GM18861 (cell line): ENCODE measurements around the gene OVAAL.

Experiments
- ATAC-seq: cut with Tn5 transposase; IDR thresholded peaks from one replicate; pipeline ENCODE4 v1.9.1; 2021; ENCODE audit not compliant: unreplicated experiment

OVAAL gene

GRCh38 chr1:180603223-180603849 is 44.6 kb downstream of the OVAAL start:
- ATAC-seq = no peak

DNA sequence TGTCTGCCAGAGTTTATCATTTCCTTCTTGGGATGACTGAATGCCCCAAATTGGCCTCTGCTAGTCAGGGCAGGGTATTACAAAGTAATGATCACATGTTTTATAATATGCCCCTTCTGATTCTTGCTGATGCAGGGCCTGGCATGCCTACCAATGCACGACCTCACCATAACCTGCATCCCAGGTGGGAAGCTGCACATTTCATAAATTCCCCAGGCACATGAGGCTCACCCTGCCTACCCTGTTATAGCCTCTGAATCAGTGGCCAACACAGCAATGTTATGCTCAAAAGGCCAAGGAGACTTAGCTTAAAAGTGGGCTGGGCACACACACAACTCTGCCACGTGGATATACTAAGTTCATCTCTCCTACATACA is 45.1 kb downstream of the OVAAL start:
- no peak for ATAC-seq

DNA sequence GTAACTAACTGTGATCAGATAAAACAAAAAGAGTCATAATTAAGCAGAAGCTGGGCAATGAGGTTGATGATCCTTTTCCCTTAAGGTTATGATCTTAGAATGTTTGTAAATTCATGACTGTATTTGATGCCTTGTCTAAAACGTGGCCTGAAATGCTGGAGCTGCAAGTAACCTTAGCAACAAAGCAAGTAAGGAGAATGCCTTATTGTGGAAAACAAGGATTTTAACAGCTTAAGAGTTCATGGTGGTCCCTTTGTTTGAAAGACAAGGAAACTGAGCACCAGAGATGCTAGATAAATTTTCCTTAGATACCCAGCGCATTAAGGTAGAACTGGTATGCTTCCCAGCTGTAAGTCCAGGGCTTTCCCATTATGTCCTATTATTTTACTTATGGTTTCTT is 47.4 kb downstream of the OVAAL start:
- ATAC-seq = no peak

- no peak for ATAC-seq
Measured at GRCh38 chr1:180609643-180610555, 51.1 kb downstream of the OVAAL start.

- ATAC-seq = no peak
Measured at GRCh38 chr1:180610556-180611015, 51.8 kb downstream of the OVAAL start.

DNA sequence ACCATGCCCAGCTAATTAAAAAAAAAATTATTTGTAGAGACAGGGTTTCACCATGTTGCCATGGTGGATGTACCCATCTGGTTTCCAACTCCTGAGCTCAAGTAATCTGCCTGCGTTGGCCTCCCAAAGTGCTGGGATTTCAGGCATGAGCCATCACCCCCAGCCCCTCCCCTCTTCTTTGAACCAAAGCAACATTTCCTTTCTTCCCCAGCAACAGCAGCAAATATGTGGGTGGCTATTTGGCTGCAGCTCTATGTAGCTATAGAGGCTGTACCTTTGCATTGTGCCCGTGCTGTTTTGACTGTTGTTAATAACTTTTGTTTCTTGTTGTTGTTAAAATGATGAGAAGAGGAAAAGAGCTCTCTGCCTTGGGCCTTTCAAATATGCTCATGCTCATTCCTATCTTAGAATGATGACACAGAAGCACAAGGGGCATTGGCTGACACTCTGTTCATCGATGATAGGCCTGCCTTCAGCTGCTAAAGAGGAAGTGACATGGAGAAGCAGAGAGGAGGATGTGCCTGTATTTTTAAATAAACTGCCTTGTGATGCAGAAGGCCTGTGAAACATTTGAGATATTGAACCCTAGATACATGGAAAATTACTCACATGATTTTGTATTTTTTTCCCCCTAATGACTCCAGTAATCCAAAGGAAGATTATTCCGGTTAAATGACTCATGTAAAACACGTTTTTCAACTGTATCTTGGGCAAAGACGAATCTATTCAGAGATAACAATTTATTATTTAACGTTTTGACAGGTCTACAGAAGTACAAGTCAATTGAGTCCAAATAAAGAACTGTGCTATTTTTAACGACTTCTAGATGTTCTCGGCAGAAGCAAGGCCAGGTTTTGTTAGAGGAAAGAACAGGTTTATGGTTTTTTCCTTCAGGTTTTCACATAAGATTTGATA is 52.5 kb downstream of the OVAAL start:
- no peak for ATAC-seq

GRCh38 chr1:180612632-180613031 is 53.9 kb downstream of the OVAAL start:
- ATAC-seq = no peak

- no peak for ATAC-seq
Measured at GRCh38 chr1:180614730-180615129, 56.0 kb downstream of the OVAAL start.

GRCh38 chr1:180615493-180616290 is 56.9 kb downstream of the OVAAL start:
- no peak for ATAC-seq
